Peyer's patch (tissue), 4 donors: ENCODE data around the gene MOB1B. TPM values are rescaled to one million over a fixed set of nuclear protein-coding genes. Genes with fewer than 3 reads are reported as not detected.
"Not testable (repeated sequence)": the region's sequence is repeated elsewhere in the genome, so short reads cannot be mapped to it uniquely, and the experiment has no call there.

Experiments used
- DNase-seq, 3 donors: peaks; one replicate each; pipeline ENCODE4 v3.0.0-alpha.2; 2017 to 2019
- H3K27ac ChIP-seq, 4 donors: fragments of 200-600 bp; sonication (generic); one replicate each; pipeline ENCODE4 v1.5.1; 2016 to 2019
- H3K27me3 ChIP-seq, 2 donors: fragments of 200-600 bp; sonication (generic); one replicate each; pipeline ENCODE4 v1.5.1; 2019
- H3K36me3 ChIP-seq, 3 donors: fragments of 200-600 bp; sonication (generic); one replicate each; pipeline ENCODE4 v1.5.1; 2016 to 2019
- H3K4me1 ChIP-seq, 4 donors: fragments of 200-600 bp; sonication (generic); one replicate each; pipeline ENCODE4 v1.5.1; 2016 to 2019
- H3K4me3 ChIP-seq, 4 donors: fragments of 200-600 bp; sonication (generic); 1 replicate in 3 of 4; 2 replicates in 1 of 4; pipeline ENCODE4 v1.5.1; 2016 to 2019; ENCODE audit warnings: mild to moderate bottlenecking in 1 of 4
- H3K9me3 ChIP-seq, 4 donors: fragments of 200-600 bp; sonication (generic); one replicate each; pipeline ENCODE4 v1.5.1; 2016 to 2019; ENCODE audit warnings: mild to moderate bottlenecking in 1 of 4
- POLR2A ChIP-seq, 2 donors: fragments of 450-650 bp; IDR thresholded peaks; one replicate each; pipeline ENCODE4 v1.5.1; 2017; ENCODE audit warnings: antibody characterized with exemption in 2 of 2, mild to moderate bottlenecking in 2 of 2, moderate library complexity in 2 of 2
- total RNA-seq, 4 donors: library from RNA; depleted of rRNA; stranded (reverse); fragments of >200 nt; gene quantifications; one replicate each; pipeline ENCODE4 v1.1.0, GENCODE V29; 2016
- TF ChIP-seq, protein P1 (sequence below), 6 experiments: fragments of 450-650 bp in 4 of 6; fragments of 200-600 bp in 2 of 6; sonication (generic) in 1 of 6; IDR thresholded peaks; one replicate each; pipeline ENCODE4 v1.5.1; 2017 to 2019; ENCODE audit warnings: antibody characterized with exemption in 6 of 6, mild to moderate bottlenecking in 3 of 6, moderate library complexity in 1 of 6

MOB1B gene
- total RNA-seq, 4 donors from 2014 or later, result 4.0 to 15.7 (median 7.5) TPM

DNA sequence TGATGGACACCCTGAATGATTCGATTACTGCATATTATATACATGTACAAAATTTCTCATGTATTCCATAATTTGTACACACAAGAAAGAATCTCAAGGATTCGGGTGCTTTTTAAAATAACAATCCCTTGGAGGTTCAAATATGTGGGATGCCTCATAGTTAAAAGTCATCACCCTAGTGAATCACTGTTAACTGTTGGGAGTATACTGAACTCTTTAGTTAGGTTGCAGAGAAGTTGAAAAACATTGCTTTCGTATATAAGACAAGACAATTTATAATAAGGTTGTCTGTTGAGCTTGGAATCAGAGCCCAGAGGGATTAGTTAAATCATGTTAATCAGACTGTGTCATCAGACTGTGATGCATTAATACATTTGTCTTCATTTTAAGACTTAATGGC, 106.9 kb downstream of the MOB1B start:
- peaks cover 0 to 3% (median 0%) of the 10 kb centered on the region in 4 donors for H3K4me1 ChIP-seq
- no peak overlapping the region for H3K27ac ChIP-seq
- H3K4me3 ChIP-seq, result no peak overlapping the region
- TF ChIP-seq, protein P1, sequence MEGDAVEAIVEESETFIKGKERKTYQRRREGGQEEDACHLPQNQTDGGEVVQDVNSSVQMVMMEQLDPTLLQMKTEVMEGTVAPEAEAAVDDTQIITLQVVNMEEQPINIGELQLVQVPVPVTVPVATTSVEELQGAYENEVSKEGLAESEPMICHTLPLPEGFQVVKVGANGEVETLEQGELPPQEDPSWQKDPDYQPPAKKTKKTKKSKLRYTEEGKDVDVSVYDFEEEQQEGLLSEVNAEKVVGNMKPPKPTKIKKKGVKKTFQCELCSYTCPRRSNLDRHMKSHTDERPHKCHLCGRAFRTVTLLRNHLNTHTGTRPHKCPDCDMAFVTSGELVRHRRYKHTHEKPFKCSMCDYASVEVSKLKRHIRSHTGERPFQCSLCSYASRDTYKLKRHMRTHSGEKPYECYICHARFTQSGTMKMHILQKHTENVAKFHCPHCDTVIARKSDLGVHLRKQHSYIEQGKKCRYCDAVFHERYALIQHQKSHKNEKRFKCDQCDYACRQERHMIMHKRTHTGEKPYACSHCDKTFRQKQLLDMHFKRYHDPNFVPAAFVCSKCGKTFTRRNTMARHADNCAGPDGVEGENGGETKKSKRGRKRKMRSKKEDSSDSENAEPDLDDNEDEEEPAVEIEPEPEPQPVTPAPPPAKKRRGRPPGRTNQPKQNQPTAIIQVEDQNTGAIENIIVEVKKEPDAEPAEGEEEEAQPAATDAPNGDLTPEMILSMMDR (IDR thresholded peaks at IDR 0.05), result no peak
- no peak for TF ChIP-seq POLR2A (IDR thresholded peaks at IDR 0.05)
- DNase-seq, result no peak
- no peaks in the 10 kb centered on the region for H3K27me3 ChIP-seq
- H3K36me3 ChIP-seq, result no peaks in the 10 kb centered on the region
- no peaks in the 10 kb centered on the region for H3K9me3 ChIP-seq

DNA sequence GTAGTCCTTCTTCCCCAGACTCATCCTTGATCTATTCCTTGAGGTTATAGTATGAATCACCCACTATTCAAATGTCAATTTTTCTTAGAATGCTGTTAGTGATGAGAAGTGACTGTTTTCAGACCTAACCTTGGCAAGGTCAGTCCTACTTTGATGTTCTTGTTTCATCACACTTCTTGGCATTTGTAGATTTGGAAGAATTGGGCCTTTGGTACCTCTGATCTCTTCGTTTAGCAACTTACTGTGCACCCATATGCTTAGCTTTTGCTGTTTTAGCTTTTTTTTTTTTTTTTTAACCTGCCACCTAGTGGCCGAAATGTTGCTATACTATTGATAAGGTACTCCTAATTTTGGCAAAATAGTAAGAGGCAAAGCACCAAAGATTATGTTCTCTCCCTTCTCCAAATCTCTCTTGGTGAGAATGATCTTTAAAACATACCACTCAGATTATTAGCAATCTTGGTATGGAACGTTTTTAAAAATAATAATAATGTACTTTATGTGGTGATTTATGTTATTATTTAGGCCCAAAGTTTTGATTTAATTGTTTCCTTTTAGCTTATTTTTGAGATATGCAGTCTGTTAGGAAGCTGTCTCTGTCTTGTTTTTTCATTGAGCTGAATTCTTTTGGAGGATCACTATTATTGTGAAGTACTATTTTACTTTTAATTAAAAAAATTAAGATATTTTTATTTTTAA, 107.9 kb downstream of the MOB1B start:
- Histone ChIP-seq H3K4me1 (no peaks in the 10 kb centered on the region), H3K9me3 (no peaks in the 10 kb centered on the region), H3K27ac (no peak overlapping the region), H3K27me3 (no peaks in the 10 kb centered on the region), H3K36me3 (no peaks in the 10 kb centered on the region), H3K4me3 (no peak overlapping the region)
- no peak for DNase-seq
- no peak for TF ChIP-seq POLR2A (IDR thresholded peaks at IDR 0.05)
- TF ChIP-seq, protein P1 (IDR thresholded peaks at IDR 0.05), result peak; percentile 55 to 71 (median 62)

DNA sequence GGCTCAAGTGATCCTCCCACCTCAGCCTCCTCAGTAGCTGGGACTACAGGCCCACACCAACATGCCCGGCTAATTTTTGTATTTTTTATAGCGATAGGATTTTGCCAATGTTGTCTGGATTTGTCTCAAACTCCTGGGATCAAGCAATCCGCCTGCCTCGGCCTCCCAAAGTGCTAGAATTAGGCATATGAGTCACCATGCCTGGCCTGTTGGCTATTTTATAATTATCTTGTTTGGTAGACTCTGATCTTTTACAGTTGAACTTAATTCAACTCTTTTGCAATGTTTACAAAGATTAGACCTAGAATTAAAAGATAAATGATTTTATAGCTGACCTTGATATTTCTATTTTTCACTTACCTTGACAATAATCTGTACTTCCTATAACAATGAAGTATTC, 109.3 kb downstream of the MOB1B start:
- no peaks in the 10 kb centered on the region for H3K9me3 ChIP-seq
- no peaks in the 10 kb centered on the region for H3K36me3 ChIP-seq
- H3K27ac ChIP-seq, result no peak overlapping the region
- H3K27me3 ChIP-seq, result no peaks in the 10 kb centered on the region
- no peak for TF ChIP-seq POLR2A (IDR thresholded peaks at IDR 0.05)
- TF ChIP-seq, protein P1 (IDR thresholded peaks at IDR 0.05), result no peak
- H3K4me3 ChIP-seq, result no peak overlapping the region
- no peak for DNase-seq
- H3K4me1 ChIP-seq, result no peaks in the 10 kb centered on the region

DNA sequence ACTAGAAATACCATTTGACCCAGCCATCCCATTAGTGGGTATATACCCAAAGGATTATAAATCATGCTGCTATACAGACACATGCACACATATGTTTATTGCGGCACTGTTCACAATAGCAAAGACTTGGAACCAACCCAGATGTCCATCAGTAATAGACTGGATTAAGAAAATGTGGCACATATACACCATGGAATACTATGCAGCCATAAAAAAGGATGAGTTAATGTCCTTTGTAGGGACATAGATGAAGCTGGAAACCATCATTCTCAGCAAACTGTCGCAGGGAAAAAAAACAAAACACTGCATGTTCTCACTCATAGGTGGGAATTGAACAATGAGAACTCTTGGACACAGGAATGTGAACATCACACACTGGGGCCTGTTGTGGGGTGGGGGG, 115.2 kb downstream of the MOB1B start:
- not testable (repeated sequence) for H3K27me3 ChIP-seq, H3K4me3 ChIP-seq, H3K36me3 ChIP-seq, DNase-seq, H3K4me1 ChIP-seq, H3K9me3 ChIP-seq, H3K27ac ChIP-seq

DNA sequence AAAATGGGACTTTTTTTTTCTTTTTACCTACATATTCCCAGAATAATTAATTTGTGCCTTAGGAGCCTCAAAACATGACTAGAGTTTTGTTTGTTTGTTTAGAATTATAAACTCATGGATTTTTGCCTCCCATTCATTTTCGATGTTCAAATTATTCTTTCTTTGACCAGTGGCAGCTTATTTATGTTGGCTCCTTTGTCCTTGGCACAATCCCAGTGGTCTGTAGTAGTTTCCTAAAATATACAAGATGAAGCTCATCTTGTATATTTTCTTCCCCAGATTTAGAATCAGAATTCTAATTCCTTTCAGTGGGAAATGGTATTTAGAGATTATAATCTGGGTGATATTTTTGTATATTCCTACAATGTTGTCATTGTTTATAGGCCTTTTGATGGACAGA, 118.4 kb downstream of the MOB1B start:
- H3K36me3 ChIP-seq, result no peaks in the 10 kb centered on the region
- H3K4me1 ChIP-seq, result no peaks in the 10 kb centered on the region
- DNase-seq, result no peak
- no peaks in the 10 kb centered on the region for H3K9me3 ChIP-seq
- H3K4me3 ChIP-seq, result no peak overlapping the region
- H3K27me3 ChIP-seq, result no peaks in the 10 kb centered on the region
- no peak overlapping the region for H3K27ac ChIP-seq
- TF ChIP-seq, protein P1 (IDR thresholded peaks at IDR 0.05), result no peak
- no peak for TF ChIP-seq POLR2A (IDR thresholded peaks at IDR 0.05)

DNA sequence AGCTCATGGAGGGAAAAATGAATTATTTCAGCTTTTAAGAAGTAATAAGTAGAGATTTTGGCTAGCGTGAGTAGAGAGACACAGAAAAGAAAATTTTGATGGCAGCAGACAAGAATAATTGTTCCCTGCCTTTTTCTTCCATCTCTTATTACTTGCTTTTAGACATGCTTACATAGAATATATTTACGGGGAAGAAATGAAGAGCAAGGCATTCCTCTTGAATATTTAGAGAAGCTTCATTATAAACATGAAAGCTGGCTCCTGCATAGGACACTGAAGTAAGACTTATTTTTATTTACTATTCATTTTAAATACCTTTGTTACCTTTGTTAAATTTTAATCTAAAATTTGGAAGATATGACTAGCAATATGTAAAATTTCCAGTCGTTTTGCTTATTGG, 123.5 kb downstream of the MOB1B start:
- no peaks in the 10 kb centered on the region for H3K27me3 ChIP-seq
- TF ChIP-seq, protein P1 (IDR thresholded peaks at IDR 0.05), result no peak
- no peak for TF ChIP-seq POLR2A (IDR thresholded peaks at IDR 0.05)
- H3K27ac ChIP-seq, result no peak overlapping the region
- H3K4me1 ChIP-seq, result peaks cover 0 to 5% (median 0%) of the 10 kb centered on the region in 4 donors
- H3K4me3 ChIP-seq, result no peak overlapping the region
- H3K9me3 ChIP-seq, result no peaks in the 10 kb centered on the region
- no peak for DNase-seq
- peaks cover 0 to 3% (median 0%) of the 10 kb centered on the region in 3 donors for H3K36me3 ChIP-seq
